Measurements from ENCODE around the gene LAMA4.
A peak's percentile ranks its signal among the peaks of the same experiment; 100 is the strongest.

Gene LAMA4

DNA sequence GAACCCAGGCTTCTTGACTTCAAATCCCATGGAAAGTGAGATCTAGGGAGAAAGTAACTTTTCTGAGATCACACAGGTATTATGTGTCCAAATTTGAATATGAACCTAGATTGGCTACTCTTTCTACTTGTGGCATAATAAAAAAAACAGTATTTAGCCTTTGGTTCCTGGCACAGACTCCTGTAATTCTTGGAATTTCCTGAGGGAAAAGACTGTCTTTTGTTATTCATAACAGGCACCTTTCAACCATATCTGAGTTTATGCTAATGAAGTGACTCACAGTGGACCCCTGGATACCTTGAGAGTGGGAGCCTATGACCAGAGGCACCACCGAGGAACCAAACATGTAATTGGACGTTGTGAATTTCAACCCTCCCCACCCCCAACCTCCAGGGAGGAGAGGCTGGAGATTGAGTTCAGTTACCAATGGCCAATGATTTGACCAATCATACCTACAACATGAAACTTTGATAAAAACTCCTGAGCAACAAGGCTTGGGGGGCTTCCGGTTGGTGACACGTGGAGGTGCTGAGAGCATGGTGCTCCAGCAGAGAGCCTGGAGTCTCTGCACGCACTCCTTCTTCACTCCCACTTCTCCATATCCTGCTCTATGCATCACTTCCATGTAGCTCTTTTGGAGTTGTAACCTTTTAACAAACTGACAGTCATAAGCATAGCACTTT is 48.8 kb downstream of the LAMA4 start:
- no peaks in the 10 kb centered on the region for H3K36me3 ChIP-seq (replicated peaks in 1 of 2; ENCODE audit: control insufficient read depth in 2 of 2, insufficient read depth in 2 of 2, low read length in 2 of 2)
- no peak overlapping the region for H2BK5ac ChIP-seq (ENCODE audit: low read length)
- no peak overlapping the region for H4K8ac ChIP-seq (ENCODE audit: low read depth, low read length)
- H2AFZ ChIP-seq (ENCODE audit: low read length), result no peak overlapping the region
- no peak overlapping the region for H3K9ac ChIP-seq (ENCODE audit: low read depth, low read length, poor library complexity)
- no peak overlapping the region for H3K4me3 ChIP-seq (ENCODE audit: low read length in 2 of 2)
- peaks cover 0 to 12% of the 10 kb centered on the region in 2 donors for H3K9me3 ChIP-seq (replicated peaks in 1 of 2; ENCODE audit: control insufficient read depth in 2 of 2, insufficient read depth in 1 of 2, low read depth in 1 of 2, low read length in 2 of 2)
- no peaks in the 10 kb centered on the region for H3K79me1 ChIP-seq (ENCODE audit: low read depth, low read length)
- H2BK12ac ChIP-seq (ENCODE audit: low read length), result no peak overlapping the region
- H3K27ac ChIP-seq (replicated peaks; ENCODE audit: low read length), result no peak overlapping the region
- no peak overlapping the region for H4K91ac ChIP-seq (ENCODE audit: low read depth, low read length, poor library complexity)
- H3K14ac ChIP-seq (ENCODE audit: low read length), result no peak overlapping the region
- no peak overlapping the region for H3K4ac ChIP-seq (ENCODE audit: low read length)
- no peak overlapping the region for H3K4me2 ChIP-seq (ENCODE audit: insufficient read depth, low read length, poor library complexity, severe bottlenecking)
- H3K27me3 ChIP-seq (ENCODE audit: control insufficient read depth in 3 of 3, insufficient read depth in 3 of 3, low read depth in 1 of 3, low read length in 3 of 3), result no peaks in the 10 kb centered on the region
- no peak overlapping the region for H3K18ac ChIP-seq (ENCODE audit: low read length)
- H2AK5ac ChIP-seq (ENCODE audit: low read depth, low read length), result no peak overlapping the region
- no peak overlapping the region for H2BK15ac ChIP-seq (ENCODE audit: low read length)
- H3K4me1 ChIP-seq (ENCODE audit: control insufficient read depth in 2 of 2, insufficient read depth in 1 of 2, low read depth in 1 of 2, low read length in 2 of 2), result peaks cover 3 to 27% of the 10 kb centered on the region in 2 donors
- no peak for DNase-seq (ENCODE audit: low spot score)
- no CpG with 5 or more reads among the region's 5 CpGs for WGBS, 2 donors (ENCODE audit: extremely low coverage in 2 of 2, insufficient read length in 2 of 2, insufficient replicate concordance in 1 of 2)
- no peak overlapping the region for H2BK120ac ChIP-seq (ENCODE audit: low read depth, low read length)
- no peak overlapping the region for H3K23ac ChIP-seq (ENCODE audit: low read depth, low read length, poor library complexity)

DNA sequence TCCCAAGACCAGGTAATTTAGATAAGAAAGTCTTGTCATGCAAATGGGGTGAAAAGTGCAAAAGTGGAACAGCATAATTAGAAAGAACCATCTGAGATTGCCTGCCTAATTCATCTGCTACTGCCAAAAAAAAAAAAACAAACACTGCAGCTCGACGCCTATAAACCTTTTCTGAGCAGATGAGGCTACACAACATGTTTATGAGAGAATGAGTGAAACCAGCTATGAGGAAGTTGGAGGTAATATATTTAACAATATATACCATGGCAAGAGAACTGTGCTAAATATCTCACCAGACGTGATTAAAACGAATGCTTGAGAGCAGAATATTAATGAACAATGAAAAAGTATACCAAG is 50.0 kb downstream of the LAMA4 start:
- H3K4ac ChIP-seq (ENCODE audit: low read length), result no peak overlapping the region

GRCh38 chr6:112203577-112204349 is 50.6 kb downstream of the LAMA4 start:
- Histone ChIP-seq H3K4me1 (ENCODE audit: control insufficient read depth in 2 of 2, insufficient read depth in 1 of 2, low read depth in 1 of 2, low read length in 2 of 2) (peaks cover 3 to 20% of the 10 kb centered on the region in 2 donors), H3K9me3 (replicated peaks in 1 of 2; ENCODE audit: control insufficient read depth in 2 of 2, insufficient read depth in 1 of 2, low read depth in 1 of 2, low read length in 2 of 2) (peaks cover 0 to 5% of the 10 kb centered on the region in 2 donors), H2BK12ac (ENCODE audit: low read length) (no peak overlapping the region), H3K27ac (replicated peaks; ENCODE audit: low read length) (no peak overlapping the region), H2BK15ac (ENCODE audit: low read length) (no peak overlapping the region), H3K27me3 (ENCODE audit: control insufficient read depth in 3 of 3, insufficient read depth in 3 of 3, low read depth in 1 of 3, low read length in 3 of 3) (no peaks in the 10 kb centered on the region), H3K36me3 (replicated peaks in 1 of 2; ENCODE audit: control insufficient read depth in 2 of 2, insufficient read depth in 2 of 2, low read length in 2 of 2) (no peaks in the 10 kb centered on the region), H2AK5ac (ENCODE audit: low read depth, low read length) (no peak overlapping the region), H2BK120ac (ENCODE audit: low read depth, low read length) (no peak overlapping the region), H3K4me2 (ENCODE audit: insufficient read depth, low read length, poor library complexity, severe bottlenecking) (no peak overlapping the region), H2AFZ (ENCODE audit: low read length) (peak overlapping the region; percentile 78), H3K23ac (ENCODE audit: low read depth, low read length, poor library complexity) (no peak overlapping the region), H3K4ac (ENCODE audit: low read length) (no peak overlapping the region), H4K91ac (ENCODE audit: low read depth, low read length, poor library complexity) (no peak overlapping the region), H2BK5ac (ENCODE audit: low read length) (no peak overlapping the region), H3K4me3 (ENCODE audit: low read length in 2 of 2) (no peak overlapping the region), H4K8ac (ENCODE audit: low read depth, low read length) (no peak overlapping the region), H3K9ac (ENCODE audit: low read depth, low read length, poor library complexity) (no peak overlapping the region), H3K18ac (ENCODE audit: low read length) (no peak overlapping the region), H3K14ac (ENCODE audit: low read length) (no peak overlapping the region), H3K79me1 (ENCODE audit: low read depth, low read length) (no peaks in the 10 kb centered on the region)
- no peak for DNase-seq (ENCODE audit: low spot score)
- no CpG with 5 or more reads among the region's 6 CpGs for WGBS, 2 donors (ENCODE audit: extremely low coverage in 2 of 2, insufficient read length in 2 of 2, insufficient replicate concordance in 1 of 2)

More for the DNA sequence above, 50.0 kb downstream of the LAMA4 start:
- Histone ChIP-seq H3K14ac (ENCODE audit: low read length) (no peak overlapping the region), H2BK5ac (ENCODE audit: low read length) (no peak overlapping the region), H3K4me2 (ENCODE audit: insufficient read depth, low read length, poor library complexity, severe bottlenecking) (no peak overlapping the region), H3K27ac (replicated peaks; ENCODE audit: low read length) (no peak overlapping the region), H2BK120ac (ENCODE audit: low read depth, low read length) (no peak overlapping the region), H3K4me1 (ENCODE audit: control insufficient read depth in 2 of 2, insufficient read depth in 1 of 2, low read depth in 1 of 2, low read length in 2 of 2) (peaks cover 3 to 26% of the 10 kb centered on the region in 2 donors), H4K91ac (ENCODE audit: low read depth, low read length, poor library complexity) (no peak overlapping the region), H3K9me3 (replicated peaks in 1 of 2; ENCODE audit: control insufficient read depth in 2 of 2, insufficient read depth in 1 of 2, low read depth in 1 of 2, low read length in 2 of 2) (peaks cover 0 to 5% of the 10 kb centered on the region in 2 donors), H3K79me1 (ENCODE audit: low read depth, low read length) (no peaks in the 10 kb centered on the region), H3K27me3 (ENCODE audit: control insufficient read depth in 3 of 3, insufficient read depth in 3 of 3, low read depth in 1 of 3, low read length in 3 of 3) (no peaks in the 10 kb centered on the region), H3K18ac (ENCODE audit: low read length) (no peak overlapping the region), H2BK15ac (ENCODE audit: low read length) (no peak overlapping the region), H3K9ac (ENCODE audit: low read depth, low read length, poor library complexity) (no peak overlapping the region), H2BK12ac (ENCODE audit: low read length) (no peak overlapping the region), H4K8ac (ENCODE audit: low read depth, low read length) (no peak overlapping the region), H3K36me3 (replicated peaks in 1 of 2; ENCODE audit: control insufficient read depth in 2 of 2, insufficient read depth in 2 of 2, low read length in 2 of 2) (no peaks in the 10 kb centered on the region), H3K23ac (ENCODE audit: low read depth, low read length, poor library complexity) (no peak overlapping the region), H3K4me3 (ENCODE audit: low read length in 2 of 2) (no peak overlapping the region), H2AFZ (ENCODE audit: low read length) (no peak overlapping the region), H2AK5ac (ENCODE audit: low read depth, low read length) (no peak overlapping the region)
- no CpG with 5 or more reads among the region's 4 CpGs for WGBS, 2 donors (ENCODE audit: extremely low coverage in 2 of 2, insufficient read length in 2 of 2, insufficient replicate concordance in 1 of 2)
- DNase-seq (ENCODE audit: low spot score), result no peak

DNA sequence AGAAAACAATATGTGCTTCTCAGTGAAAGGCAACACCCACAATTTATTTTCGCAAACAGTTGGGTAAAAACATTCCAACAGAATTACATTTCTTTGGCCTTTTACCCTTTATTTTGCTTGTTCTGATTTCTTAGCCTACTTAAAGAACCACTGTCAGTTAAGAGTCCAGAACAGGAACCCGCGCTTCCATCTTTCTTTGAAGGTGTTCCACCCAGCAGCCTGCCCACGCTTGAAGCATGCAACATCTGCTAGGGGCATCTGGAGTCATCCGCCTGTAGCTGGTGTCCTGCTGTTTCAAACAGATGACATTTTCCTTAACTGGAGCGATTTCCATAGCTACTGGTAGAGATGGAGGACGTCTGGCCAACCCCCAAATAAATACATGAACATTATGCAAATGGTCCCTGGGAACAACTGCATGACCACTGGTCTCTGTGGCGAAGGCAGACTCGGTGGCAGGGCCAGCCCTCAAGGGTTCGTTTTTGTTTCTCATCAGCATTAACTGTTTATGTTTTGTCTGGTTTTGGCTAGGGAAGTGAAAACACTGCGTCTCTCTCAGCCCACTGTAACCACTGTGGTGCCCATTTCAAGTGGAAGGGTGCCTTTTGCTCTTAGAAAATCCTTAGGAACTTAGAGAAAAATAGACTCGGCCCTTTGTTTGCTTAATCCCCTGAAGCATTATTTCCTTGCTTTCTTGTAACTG is 51.6 kb downstream of the LAMA4 start:
- no peaks in the 10 kb centered on the region for H3K79me1 ChIP-seq (ENCODE audit: low read depth, low read length)
- H3K36me3 ChIP-seq (replicated peaks in 1 of 2; ENCODE audit: control insufficient read depth in 2 of 2, insufficient read depth in 2 of 2, low read length in 2 of 2), result no peaks in the 10 kb centered on the region
- H3K14ac ChIP-seq (ENCODE audit: low read length), result no peak overlapping the region
- H3K4me1 ChIP-seq (ENCODE audit: control insufficient read depth in 2 of 2, insufficient read depth in 1 of 2, low read depth in 1 of 2, low read length in 2 of 2), result peaks cover 3 to 14% of the 10 kb centered on the region in 2 donors
- no peak overlapping the region for H2AK5ac ChIP-seq (ENCODE audit: low read depth, low read length)
- no peak overlapping the region for H4K8ac ChIP-seq (ENCODE audit: low read depth, low read length)
- H3K18ac ChIP-seq (ENCODE audit: low read length), result no peak overlapping the region
- DNase-seq (ENCODE audit: low spot score), result no peak
- no peak overlapping the region for H2BK5ac ChIP-seq (ENCODE audit: low read length)
- H3K4me2 ChIP-seq (ENCODE audit: insufficient read depth, low read length, poor library complexity, severe bottlenecking), result no peak overlapping the region
- H3K4me3 ChIP-seq (ENCODE audit: low read length in 2 of 2), result no peak overlapping the region
- H3K27ac ChIP-seq (replicated peaks; ENCODE audit: low read length), result no peak overlapping the region
- no peaks in the 10 kb centered on the region for H3K27me3 ChIP-seq (ENCODE audit: control insufficient read depth in 3 of 3, insufficient read depth in 3 of 3, low read depth in 1 of 3, low read length in 3 of 3)
- H4K91ac ChIP-seq (ENCODE audit: low read depth, low read length, poor library complexity), result no peak overlapping the region
- WGBS, 2 donors (ENCODE audit: extremely low coverage in 2 of 2, insufficient read length in 2 of 2, insufficient replicate concordance in 1 of 2), result no CpG with 5 or more reads among the region's 12 CpGs
- no peak overlapping the region for H3K9ac ChIP-seq (ENCODE audit: low read depth, low read length, poor library complexity)
- peak overlapping the region; percentile 78 for H2AFZ ChIP-seq (ENCODE audit: low read length)
- no peaks in the 10 kb centered on the region for H3K9me3 ChIP-seq (replicated peaks in 1 of 2; ENCODE audit: control insufficient read depth in 2 of 2, insufficient read depth in 1 of 2, low read depth in 1 of 2, low read length in 2 of 2)
- no peak overlapping the region for H2BK15ac ChIP-seq (ENCODE audit: low read length)
- H2BK120ac ChIP-seq (ENCODE audit: low read depth, low read length), result no peak overlapping the region
- H3K23ac ChIP-seq (ENCODE audit: low read depth, low read length, poor library complexity), result no peak overlapping the region
- H2BK12ac ChIP-seq (ENCODE audit: low read length), result no peak overlapping the region
- H3K4ac ChIP-seq (ENCODE audit: low read length), result no peak overlapping the region

All from neuronal stem cell (in vitro differentiated cells).